Activated T-helper 1 cell treated with Interleukin-2 at 50 U/mL for 16 hours (primary cell): ENCODE measurements around the gene CAPZB.

Experiments used
- DNase-seq: peaks from one replicate; pipeline ENCODE4 v3.0.0-alpha.2; 2020; ENCODE audit warnings: low read depth

The CAPZB gene

GRCh38 chr1:19448491-19449439 lies 36.6 kb downstream of the CAPZB start:
- DNase-seq, result no peak

GRCh38 chr1:19447550-19447949 lies 37.8 kb downstream of the CAPZB start:
- no peak for DNase-seq

GRCh38 chr1:19445417-19446342 lies 39.7 kb downstream of the CAPZB start:
- DNase-seq, result no peak

GRCh38 chr1:19444296-19445021 lies 40.9 kb downstream of the CAPZB start:
- DNase-seq, result no peak

GRCh38 chr1:19443326-19443725 lies 42.0 kb downstream of the CAPZB start:
- DNase-seq, result no peak

GRCh38 chr1:19442154-19443096 lies 42.9 kb downstream of the CAPZB start:
- DNase-seq, result no peak

GRCh38 chr1:19441048-19441780 lies 44.1 kb downstream of the CAPZB start:
- no peak for DNase-seq

- peak; percentile 15 for DNase-seq
These were observed 45.7 kb downstream of the CAPZB start for GRCh38 chr1:19439464-19440171.

GRCh38 chr1:19438516-19439195 lies 46.7 kb downstream of the CAPZB start:
- no peak for DNase-seq

- DNase-seq, result no peak
These were observed 47.4 kb downstream of the CAPZB start for GRCh38 chr1:19437891-19438294.

- no peak for DNase-seq
These were observed 48.4 kb downstream of the CAPZB start for GRCh38 chr1:19436716-19437476.

GRCh38 chr1:19435851-19436455 lies 49.4 kb downstream of the CAPZB start:
- no peak for DNase-seq

GRCh38 chr1:19435181-19435580 lies 50.2 kb downstream of the CAPZB start:
- DNase-seq, result no peak

GRCh38 chr1:19433719-19433998 lies 51.7 kb downstream of the CAPZB start:
- no peak for DNase-seq

- no peak for DNase-seq
These were observed 52.2 kb downstream of the CAPZB start for GRCh38 chr1:19432943-19433718.

- no peak for DNase-seq
These were observed 54.9 kb downstream of the CAPZB start for GRCh38 chr1:19430121-19431068.
